ENCODE results near the gene RAB27A. TPM values are rescaled to one million over a fixed set of nuclear protein-coding genes. Genes with fewer than 3 reads are reported as not detected.

Gene RAB27A
- total and polyA plus RNA-seq, 10 of the 15 experiments (the other 5 are each of a cell fraction or from before 2014, with no cell fraction given), result 13.3 to 139 (median 35.2) TPM

- no TSS peak for BruUV-seq (replicated peaks)
- H3K79me2 ChIP-seq (ENCODE audit: control insufficient read depth, insufficient read depth, low read length), result no peaks in the 10 kb centered on the region
- no peak for TF ChIP-seq E2F4 (IDR thresholded peaks at IDR 0.05; ENCODE audit: low read depth, low read length)
- no peak for TF ChIP-seq ZZZ3 (IDR thresholded peaks at IDR 0.05; ENCODE audit: control insufficient read depth, insufficient read length, low read depth)
Measured at GRCh38 chr15:55247766-55248427, 41.7 kb downstream of the RAB27A start.

GRCh38 chr15:55247311-55247710, 42.3 kb downstream of the RAB27A start:
- in situ Hi-C loops (cut with MboI), result no loop called here
- FAIRE-seq (no peak), DNase-seq (ENCODE audit: low read depth, low spot score) (no peak), ATAC-seq (no peak)
- no peak overlapping the region for H2AFZ ChIP-seq (ENCODE audit: control insufficient read depth, low read depth, low read length)
- H3K36me3 ChIP-seq (ENCODE audit: control insufficient read depth in 2 of 2, insufficient read depth in 2 of 2, low read length in 1 of 2), result peaks cover 3 to 4% of the 10 kb centered on the region in 2 experiments; a peak in 3 of 4 replicates
- H3K9ac ChIP-seq (ENCODE audit: control insufficient read depth, insufficient read depth, low read length), result no peak overlapping the region
- no peak overlapping the region for H3K4me2 ChIP-seq (ENCODE audit: control insufficient read depth, insufficient read depth)
- SMC1A ChIA-PET (ENCODE audit: uncharacterized antibody, unreplicated experiment), result interaction anchor here (0.7 to 1.7 kb wide), 7 partner anchors 9 to 583 kb away, joined by 3 to 6 read pairs (median 3); no protein-coding TSS in a partner anchor
- no peak overlapping the region for H3K27ac ChIP-seq (ENCODE audit: control insufficient read depth, insufficient read depth)
- H3K9me3 ChIP-seq (replicated peaks; ENCODE audit: control insufficient read depth, insufficient read depth, low read length), result no peaks in the 10 kb centered on the region
- intact Hi-C loops (cut with micrococcal nuclease; ENCODE audit: unreplicated experiment), result no loop called here
- BruUV-seq (replicated peaks), result no TSS peak
- no peak overlapping the region for H3K4me3 ChIP-seq
- no peaks in the 10 kb centered on the region for H3K79me2 ChIP-seq (ENCODE audit: control insufficient read depth, insufficient read depth, low read length)
- no peaks in the 10 kb centered on the region for H3K4me1 ChIP-seq (ENCODE audit: control insufficient read depth, insufficient read depth, low read length)
- H4K20me1 ChIP-seq (ENCODE audit: control insufficient read depth, insufficient read depth), result no peaks in the 10 kb centered on the region
- H3K27me3 ChIP-seq (replicated peaks in 1 of 2; ENCODE audit: control insufficient read depth in 2 of 2, insufficient read depth in 2 of 2, low read length in 1 of 2), result no peaks in the 10 kb centered on the region
- RAD21 ChIA-PET (ENCODE audit: unreplicated experiment), result interaction anchor here (1.0 kb wide), 1 partner anchor 31 kb away, joined by 3 read pairs; no protein-coding TSS in a partner anchor
- POLR2A ChIA-PET, result interaction anchor here (0.5 to 0.7 kb wide), 2 partner anchors 18 to 31 kb away, joined by 3 to 4 read pairs; no protein-coding TSS in a partner anchor
- CTCF ChIA-PET, result interaction anchor here (0.8 to 1.5 kb wide), 5 partner anchors 8 to 160 kb away, joined by 3 to 5 read pairs (median 3); no protein-coding TSS in a partner anchor
- TF ChIP-seq CTCF (IDR thresholded peaks at IDR 0.05 in 2 of 3, conservative IDR thresholded peaks at IDR 0.05 in 1 of 3; ENCODE audit: control insufficient read depth in 2 of 3, extremely low read depth in 1 of 3, insufficient read depth in 1 of 3, low read depth in 3 of 3, low read length in 3 of 3) (no peak), BCLAF1 (IDR thresholded peaks at IDR 0.05) (no peak), PBX3 (IDR thresholded peaks at IDR 0.05; ENCODE audit: insufficient replicate concordance, low read depth, low read length) (no peak), SREBF1 (IDR thresholded peaks at IDR 0.05; ENCODE audit: low read length) (no peak), HDAC2 (IDR thresholded peaks at IDR 0.05) (no peak)

More at GRCh38 chr15:55247766-55248427, 41.7 kb downstream of the RAB27A start:
- Histone ChIP-seq H3K4me3 (no peak overlapping the region), H3K9me3 (replicated peaks; ENCODE audit: control insufficient read depth, insufficient read depth, low read length) (no peaks in the 10 kb centered on the region), H3K4me1 (ENCODE audit: control insufficient read depth, insufficient read depth, low read length) (no peaks in the 10 kb centered on the region), H3K27me3 (replicated peaks in 1 of 2; ENCODE audit: control insufficient read depth in 2 of 2, insufficient read depth in 2 of 2, low read length in 1 of 2) (no peaks in the 10 kb centered on the region), H3K4me2 (ENCODE audit: control insufficient read depth, insufficient read depth) (no peak overlapping the region), H3K9ac (ENCODE audit: control insufficient read depth, insufficient read depth, low read length) (no peak overlapping the region), H3K36me3 (ENCODE audit: control insufficient read depth in 2 of 2, insufficient read depth in 2 of 2, low read length in 1 of 2) (peaks cover 3 to 4% of the 10 kb centered on the region in 2 experiments; a peak in 3 of 4 replicates), H3K27ac (ENCODE audit: control insufficient read depth, insufficient read depth) (no peak overlapping the region), H4K20me1 (ENCODE audit: control insufficient read depth, insufficient read depth) (no peaks in the 10 kb centered on the region), H2AFZ (ENCODE audit: control insufficient read depth, low read depth, low read length) (no peak overlapping the region)
- POLR2A ChIA-PET, result interaction anchor here (0.7 kb wide), 1 partner anchor 1316 kb away, joined by 3 read pairs; no protein-coding TSS in a partner anchor
- intact Hi-C loops (cut with micrococcal nuclease; ENCODE audit: unreplicated experiment) (no loop called here), in situ Hi-C loops (cut with MboI) (no loop called here)
- DNase-seq (ENCODE audit: low read depth, low spot score) (no peak), ATAC-seq (no peak), FAIRE-seq (peak; percentile 49)
- RAD21 ChIA-PET (ENCODE audit: unreplicated experiment), result interaction anchor here (1.0 kb wide), 1 partner anchor 30 kb away, joined by 3 read pairs; no protein-coding TSS in a partner anchor
- SMC1A ChIA-PET (ENCODE audit: uncharacterized antibody, unreplicated experiment), result interaction anchor here (0.7 to 1.7 kb wide), 4 partner anchors 10 to 583 kb away, joined by 3 to 6 read pairs (median 4); no protein-coding TSS in a partner anchor
- CTCF ChIA-PET, result interaction anchor here (1.5 kb wide), 1 partner anchor 15 kb away, joined by 4 read pairs; no protein-coding TSS in a partner anchor
- WGBS (ENCODE audit: insufficient coverage, insufficient replicate concordance, low lambda C conversion rate, missing lambda C conversion rate), result 97% methylated on average over 6 of the region's 7 CpGs
